Measurements from ENCODE around the gene GLRA1.

- peak; percentile 57 to 77 (median 58) for TF ChIP-seq CTCF (optimal IDR thresholded peaks at IDR 0.05 in 1 of 3, IDR thresholded peaks at IDR 0.05 in 1 of 3, conservative IDR thresholded peaks at IDR 0.05 in 1 of 3; ENCODE audit: extremely low read depth in 1 of 3, insufficient read depth in 2 of 3, low read length in 3 of 3)
- no peak for TF ChIP-seq EZH2 (IDR thresholded peaks at IDR 0.05; ENCODE audit: low read length)
These were observed 680 bp downstream of the GLRA1 start for GRCh38 chr5:151923866-151924476.
